Measurements from ENCODE around the gene SHB.

Gene SHB

DNA sequence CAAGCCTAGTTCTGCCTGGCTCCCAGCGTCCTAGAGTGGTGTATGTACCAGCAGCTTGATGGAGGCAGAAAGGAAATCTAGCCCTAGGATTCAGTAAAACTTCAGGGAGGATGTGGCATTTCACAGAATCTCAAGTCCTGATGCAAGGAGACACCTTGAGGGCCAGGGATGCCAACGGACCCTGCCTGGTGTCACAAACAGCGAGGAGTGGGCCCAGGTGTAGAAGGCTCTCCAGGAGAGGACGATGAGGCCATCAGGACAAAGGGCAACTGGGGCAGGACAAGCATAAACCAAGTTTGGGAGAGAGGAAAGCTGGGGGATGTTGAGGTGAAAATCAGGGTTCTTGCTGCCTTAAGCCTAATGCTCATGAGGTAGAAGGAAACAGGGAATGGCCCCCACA is 83.0 kb downstream of the SHB start:
- no peak for DNase-seq (ENCODE audit: low read depth)
- H3K4me3 ChIP-seq (ENCODE audit: low read depth, low read length): no peak overlapping the region
- TF ChIP-seq CTCF (IDR thresholded peaks at IDR 0.05; ENCODE audit: insufficient read depth, low read depth, low read length, missing control alignments): no peak

DNA sequence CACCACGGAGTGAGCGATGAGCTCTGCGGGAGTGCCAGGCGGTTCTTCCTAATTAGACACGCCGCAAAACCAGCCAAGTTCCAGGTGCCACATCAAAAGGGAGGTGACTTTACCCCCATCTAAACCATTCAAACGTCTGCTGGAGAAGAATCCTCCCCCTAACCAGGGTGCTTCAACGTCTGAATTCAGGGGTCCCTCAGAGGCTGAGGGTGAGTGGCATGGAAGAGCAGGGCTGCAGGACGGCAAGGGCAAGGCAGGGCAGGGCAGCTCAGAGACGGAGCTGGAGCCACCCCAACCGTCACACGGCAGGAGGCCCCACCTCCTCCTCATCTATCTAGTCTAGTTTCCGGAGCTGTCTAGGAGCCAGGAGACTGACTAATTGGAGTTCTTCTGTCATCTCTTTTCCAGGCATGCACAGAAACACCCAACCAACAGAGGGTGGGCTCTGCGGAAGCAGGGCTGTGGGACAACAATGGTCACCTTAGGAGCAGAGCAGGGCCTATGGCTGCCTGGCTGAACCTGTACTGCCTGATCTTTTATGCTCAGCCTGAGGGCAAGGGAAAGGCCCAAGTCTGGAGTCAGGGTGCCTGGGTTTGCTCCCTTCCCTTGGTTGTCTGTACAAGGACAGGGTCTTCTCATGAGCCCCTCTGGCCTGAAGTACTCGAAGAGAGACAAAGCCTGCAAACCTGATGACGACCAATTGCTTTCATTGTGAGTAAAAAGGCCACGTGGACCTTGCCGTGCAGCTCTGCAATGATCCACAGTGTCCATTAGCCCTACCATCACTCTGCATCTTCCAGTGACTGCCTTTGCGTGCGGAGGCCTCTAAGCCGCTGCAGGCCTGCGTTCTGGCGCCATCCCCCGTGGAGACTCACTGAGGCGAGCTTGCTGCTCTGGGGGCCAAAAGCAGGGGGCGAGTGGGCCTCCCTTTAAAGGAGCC is 84.1 kb downstream of the SHB start:
- no peak for TF ChIP-seq CTCF (IDR thresholded peaks at IDR 0.05; ENCODE audit: insufficient read depth, low read depth, low read length, missing control alignments)
- H3K4me3 ChIP-seq (ENCODE audit: low read depth, low read length): no peak overlapping the region
- no peak for DNase-seq (ENCODE audit: low read depth)

- no peak overlapping the region for H3K4me3 ChIP-seq (ENCODE audit: low read depth, low read length)
- no peak for TF ChIP-seq CTCF (IDR thresholded peaks at IDR 0.05; ENCODE audit: insufficient read depth, low read depth, low read length, missing control alignments)
- no peak for DNase-seq (ENCODE audit: low read depth)
These were observed 84.8 kb downstream of the SHB start for GRCh38 chr9:37984278-37984671.

DNA sequence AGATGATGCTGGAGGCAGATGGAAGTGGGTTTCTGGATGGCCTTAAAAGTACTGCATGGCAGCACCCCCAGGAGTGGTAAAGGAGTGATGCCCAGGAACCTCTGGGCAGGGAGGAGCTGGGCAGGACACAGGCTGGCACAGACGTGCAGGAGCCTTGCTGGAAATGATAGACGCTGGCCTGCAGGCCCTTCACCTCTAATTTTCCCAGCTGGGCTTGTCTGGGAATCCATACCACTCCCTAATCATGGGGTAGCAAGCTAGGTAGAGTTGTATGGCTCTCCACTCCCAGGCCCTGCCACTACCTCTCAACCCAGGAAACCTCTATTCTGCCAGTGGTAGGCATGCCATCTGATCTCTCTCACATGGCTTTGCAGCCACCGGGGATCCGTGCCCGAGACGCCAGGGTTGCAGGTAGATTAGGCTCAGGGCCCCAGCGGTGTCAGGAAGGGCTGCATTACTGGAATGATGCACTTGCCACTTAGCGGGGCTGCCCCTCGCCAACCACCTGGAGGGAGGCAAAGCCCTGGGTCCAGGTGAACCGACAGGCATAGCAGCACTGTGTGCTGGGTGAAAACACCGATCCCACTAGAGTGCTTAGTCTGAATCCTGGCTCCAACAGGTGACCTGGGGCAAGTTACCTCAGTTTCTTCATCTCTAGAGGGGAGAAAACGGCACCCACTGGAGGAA is 85.5 kb downstream of the SHB start:
- no peak for DNase-seq (ENCODE audit: low read depth)
- no peak overlapping the region for H3K4me3 ChIP-seq (ENCODE audit: low read depth, low read length)
- no peak for TF ChIP-seq CTCF (IDR thresholded peaks at IDR 0.05; ENCODE audit: insufficient read depth, low read depth, low read length, missing control alignments)

DNA sequence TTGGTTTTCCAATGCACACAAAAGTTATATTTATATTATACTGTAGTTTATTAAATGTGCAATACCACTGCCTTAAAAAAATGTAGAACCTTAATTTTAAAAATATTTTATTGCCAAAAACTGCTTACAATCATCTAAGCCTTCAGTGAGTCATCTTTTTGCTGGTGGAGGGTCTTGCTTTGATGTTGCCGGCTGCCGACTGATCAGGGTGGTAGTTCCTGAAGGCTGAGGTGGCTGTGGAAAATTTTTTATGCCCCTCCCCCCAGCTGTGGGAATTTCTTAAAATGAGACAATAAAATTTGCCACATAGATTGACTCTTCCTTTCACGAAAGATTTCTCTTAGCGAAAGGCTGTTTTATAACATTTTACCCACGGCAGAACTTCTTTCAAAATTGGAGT is 89.2 kb downstream of the SHB start:
- no peak for TF ChIP-seq CTCF (IDR thresholded peaks at IDR 0.05; ENCODE audit: insufficient read depth, low read depth, low read length, missing control alignments)
- H3K4me3 ChIP-seq (ENCODE audit: low read depth, low read length): no peak overlapping the region
- DNase-seq (ENCODE audit: low read depth): no peak

DNA sequence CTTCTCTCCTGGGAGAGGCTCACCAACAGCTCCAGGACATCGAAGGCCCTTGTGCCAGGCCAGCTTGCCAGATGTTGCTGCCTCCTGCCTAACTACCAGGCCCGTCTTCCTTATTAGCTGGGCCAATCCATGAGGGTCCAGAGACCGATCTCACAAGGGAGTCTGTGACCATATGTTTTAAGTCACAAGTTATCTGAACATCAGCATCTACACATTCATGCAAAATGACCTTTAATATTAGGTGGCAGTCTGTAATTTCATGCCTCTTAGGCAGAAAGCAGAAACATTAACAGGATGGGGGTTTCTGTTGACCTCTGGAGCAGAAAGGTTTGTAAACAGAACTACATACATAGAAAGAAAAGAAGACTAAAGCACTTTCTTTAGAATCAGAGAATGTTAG is 90.0 kb downstream of the SHB start:
- DNase-seq (ENCODE audit: low read depth): no peak
- H3K4me3 ChIP-seq (ENCODE audit: low read depth, low read length): no peak overlapping the region
- no peak for TF ChIP-seq CTCF (IDR thresholded peaks at IDR 0.05; ENCODE audit: insufficient read depth, low read depth, low read length, missing control alignments)
